Measurements from ENCODE around the gene PPP1R18. TPM values are rescaled to one million over a fixed set of nuclear protein-coding genes. Genes with fewer than 3 reads are reported as not detected.

The PPP1R18 gene
- total RNA-seq, 4 donors from 2014 or later, result 11.5 to 46.0 (median 14.9) TPM

DNA sequence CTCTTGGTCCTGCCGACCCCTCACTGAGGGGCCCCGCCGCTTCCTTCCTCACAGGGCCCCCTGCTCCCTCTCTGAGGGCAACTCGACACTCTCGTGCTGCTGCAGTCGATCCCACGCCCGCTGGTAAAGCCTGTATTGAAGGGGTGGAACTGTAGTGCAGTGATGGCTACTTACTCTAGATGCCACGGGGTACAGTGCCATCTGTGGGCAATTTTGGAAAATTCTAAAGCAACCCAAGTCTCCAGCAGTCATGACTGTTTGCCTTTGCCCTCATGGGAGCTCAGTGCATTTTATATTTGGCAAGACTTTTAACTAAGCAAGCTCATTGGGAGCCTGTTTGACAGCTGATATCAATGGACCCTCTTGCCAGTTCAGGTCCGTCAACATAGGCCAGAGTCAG lies 46.0 kb downstream of the PPP1R18 start:
- in situ Hi-C loops (cut with MboI; ENCODE audit: low pct_ligation_motif_present in 1 of 4, low pct_unique_long_range_greater_than_20kb in 1 of 4, low sequenced_read_pairs in 3 of 4) (no loop called here), intact Hi-C loops (cut with DNase I; ENCODE audit: low total_unique reads) (no loop called here)
- no peak overlapping the region for H3K27ac ChIP-seq
- peaks cover 0 to 15% (median 0%) of the 10 kb centered on the region in 4 donors for H3K4me1 ChIP-seq
- no peaks in the 10 kb centered on the region for H3K27me3 ChIP-seq
- WGBS, 2 donors (ENCODE audit: low coverage in 1 of 2), result 83% methylated on average over 10 of the region's 10 CpGs; no CpG with 5 or more reads in 1 of the 2 donors
- DNase-seq, result no peak
- no peaks in the 10 kb centered on the region for H3K9me3 ChIP-seq
- TF ChIP-seq, protein P1, sequence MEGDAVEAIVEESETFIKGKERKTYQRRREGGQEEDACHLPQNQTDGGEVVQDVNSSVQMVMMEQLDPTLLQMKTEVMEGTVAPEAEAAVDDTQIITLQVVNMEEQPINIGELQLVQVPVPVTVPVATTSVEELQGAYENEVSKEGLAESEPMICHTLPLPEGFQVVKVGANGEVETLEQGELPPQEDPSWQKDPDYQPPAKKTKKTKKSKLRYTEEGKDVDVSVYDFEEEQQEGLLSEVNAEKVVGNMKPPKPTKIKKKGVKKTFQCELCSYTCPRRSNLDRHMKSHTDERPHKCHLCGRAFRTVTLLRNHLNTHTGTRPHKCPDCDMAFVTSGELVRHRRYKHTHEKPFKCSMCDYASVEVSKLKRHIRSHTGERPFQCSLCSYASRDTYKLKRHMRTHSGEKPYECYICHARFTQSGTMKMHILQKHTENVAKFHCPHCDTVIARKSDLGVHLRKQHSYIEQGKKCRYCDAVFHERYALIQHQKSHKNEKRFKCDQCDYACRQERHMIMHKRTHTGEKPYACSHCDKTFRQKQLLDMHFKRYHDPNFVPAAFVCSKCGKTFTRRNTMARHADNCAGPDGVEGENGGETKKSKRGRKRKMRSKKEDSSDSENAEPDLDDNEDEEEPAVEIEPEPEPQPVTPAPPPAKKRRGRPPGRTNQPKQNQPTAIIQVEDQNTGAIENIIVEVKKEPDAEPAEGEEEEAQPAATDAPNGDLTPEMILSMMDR (IDR thresholded peaks at IDR 0.05), result no peak
- TF ChIP-seq EP300 (IDR thresholded peaks at IDR 0.05; ENCODE audit: low read depth), result no peak
- no peak for TF ChIP-seq POLR2AphosphoS5 (IDR thresholded peaks at IDR 0.05)
- TF ChIP-seq POLR2A (IDR thresholded peaks at IDR 0.05), result no peak
- no peak overlapping the region for H3K4me3 ChIP-seq
- peaks cover 0 to 4% (median 0%) of the 10 kb centered on the region in 4 donors for H3K36me3 ChIP-seq

- Histone ChIP-seq H3K9me3 (no peaks in the 10 kb centered on the region), H3K4me3 (no peak overlapping the region), H3K27ac (no peak overlapping the region), H3K4me1 (peaks cover 0 to 5% (median 0%) of the 10 kb centered on the region in 4 donors), H3K36me3 (peaks cover 0 to 5% (median 2%) of the 10 kb centered on the region in 4 donors), H3K27me3 (no peaks in the 10 kb centered on the region)
- 96 to 97% methylated on average over 3 of the region's 3 CpGs for WGBS, 2 donors (ENCODE audit: low coverage in 1 of 2)
- intact Hi-C loops (cut with DNase I; ENCODE audit: low total_unique reads) (no loop called here), in situ Hi-C loops (cut with MboI; ENCODE audit: low pct_ligation_motif_present in 1 of 4, low pct_unique_long_range_greater_than_20kb in 1 of 4, low sequenced_read_pairs in 3 of 4) (no loop called here)
- no peak for TF ChIP-seq POLR2A (IDR thresholded peaks at IDR 0.05)
- TF ChIP-seq EP300 (IDR thresholded peaks at IDR 0.05; ENCODE audit: low read depth), result no peak
- TF ChIP-seq POLR2AphosphoS5 (IDR thresholded peaks at IDR 0.05), result no peak
- TF ChIP-seq, protein P1 (IDR thresholded peaks at IDR 0.05), result no peak
- DNase-seq, result no peak
These were observed 50.6 kb downstream of the PPP1R18 start for GRCh38 chr6:30635834-30636233.

DNA sequence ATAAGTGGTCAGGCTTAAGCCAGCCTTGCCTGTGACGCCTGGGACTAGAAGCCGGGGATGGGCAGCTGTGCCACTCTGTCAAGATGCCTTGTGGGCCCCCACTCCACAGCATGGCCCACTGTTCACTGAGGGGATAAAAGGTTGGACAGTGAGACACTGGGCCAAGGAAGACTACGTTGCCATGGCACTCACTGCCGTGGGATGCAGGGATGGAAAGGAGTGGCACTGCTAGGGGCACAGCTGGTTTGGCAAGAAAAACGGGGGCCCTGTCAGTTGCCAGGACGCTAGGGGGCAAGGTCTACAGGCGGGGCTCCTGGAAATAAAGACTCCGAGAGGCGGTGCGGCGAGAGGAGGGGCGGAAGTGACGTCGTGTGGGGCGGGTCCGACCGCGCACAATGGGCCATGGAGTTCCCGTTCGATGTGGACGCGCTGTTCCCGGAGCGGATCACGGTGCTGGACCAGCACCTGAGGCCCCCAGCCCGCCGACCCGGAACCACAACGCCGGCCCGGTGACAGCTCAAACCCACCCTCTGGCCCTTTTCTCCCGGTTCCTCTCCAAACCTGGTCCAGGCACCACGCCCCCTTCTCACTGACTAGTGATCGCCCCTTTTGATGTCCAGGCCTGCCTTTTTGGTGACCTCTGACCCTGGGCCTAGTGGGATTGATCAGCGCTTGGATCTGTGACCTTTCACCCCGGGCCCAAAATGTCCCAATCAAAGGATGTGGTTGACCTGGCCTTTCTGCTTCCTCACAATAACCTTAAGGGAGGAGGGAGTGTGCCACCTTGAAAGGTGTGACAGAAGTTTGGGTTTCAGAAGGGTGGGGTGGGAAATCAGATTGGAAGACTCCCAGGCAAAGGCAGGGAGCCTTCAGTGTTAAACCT lies 59.7 kb downstream of the PPP1R18 start, which contains the start of gene ATAT1:
ATAT1 (plus strand) TSS at position 391 of the 883 bp plus-strand sequence.
- Histone ChIP-seq H3K27me3 (no peaks in the 10 kb centered on the region), H3K27ac (peak within 1 kb of the TSS; percentile 84 to 94 (median 94)), H3K36me3 (peaks cover 0 to 41% (median 21%) of the 10 kb centered on the region in 4 donors), H3K4me3 (peak within 1 kb of the TSS; percentile 38 to 73 (median 44)), H3K9me3 (no peaks in the 10 kb centered on the region), H3K4me1 (peaks cover 12 to 17% (median 15%) of the 10 kb centered on the region in 4 donors)
- intact Hi-C loops (cut with DNase I; ENCODE audit: low total_unique reads), result no loop called here
- DNase-seq, result peak; percentile 96
- TF ChIP-seq POLR2AphosphoS5 (IDR thresholded peaks at IDR 0.05) (peak in 2 of 3 donors; percentile 89 to 91), EP300 (IDR thresholded peaks at IDR 0.05; ENCODE audit: low read depth) (no peak), POLR2A (IDR thresholded peaks at IDR 0.05) (peak; percentile 83)
- TF ChIP-seq, protein P1 (IDR thresholded peaks at IDR 0.05), result peak; percentile 20 to 55 (median 25)
- WGBS, 2 donors (ENCODE audit: low coverage in 1 of 2), result 0 to 2% methylated on average over 4 to 36 of the region's 36 CpGs
- in situ Hi-C loops (cut with MboI; ENCODE audit: low pct_ligation_motif_present in 1 of 4, low pct_unique_long_range_greater_than_20kb in 1 of 4, low sequenced_read_pairs in 3 of 4), result loop anchor here in 1 of 4 donors (10.0 kb wide), 1 partner anchor 48 kb away; the partner anchor contains the start of gene DHX16

Small RNA genes within 50 kb of the gene (small RNA-seq; reads per million reads assigned to genes)
- 0 reads per million in 4 donors for gene RF00019

Other genes starting within 250 kb of the PPP1R18 start
- 100 to 1,000 TPM; 248 to 610 (median 493) TPM for gene HLA-E, start 197.1 kb downstream of the PPP1R18 start, total RNA-seq
- 10 to 100 TPM; 13.5 to 34.1 (median 20.7) TPM for gene GNL1, start 130.2 kb downstream of the PPP1R18 start, total RNA-seq
- 10 to 100 TPM in 1 of 4 donors, 1 to 10 TPM in 3; 2.2 to 10.1 (median 5.0) TPM for gene PRR3, start 129.3 kb downstream of the PPP1R18 start, total RNA-seq
- 10 to 100 TPM; 33.0 to 52.0 (median 40.1) TPM for gene ABCF1, start 115.2 kb downstream of the PPP1R18 start, total RNA-seq
- gene PPP1R10, start 69.4 kb downstream of the PPP1R18 start, total RNA-seq, result 10 to 100 TPM; 35.5 to 62.5 (median 53.8) TPM
- 10 to 100 TPM in 3 of 4 donors, 1 to 10 TPM in 1; 6.0 to 61.9 (median 39.4) TPM for gene MRPS18B, start 68.8 kb downstream of the PPP1R18 start, total RNA-seq
- gene ATAT1, start 59.8 kb downstream of the PPP1R18 start, total RNA-seq, result 100 to 1,000 TPM in 1 of 4 donors, 10 to 100 TPM in 3; 10.6 to 174 (median 22.2) TPM
- gene C6orf136, start 39.5 kb downstream of the PPP1R18 start, total RNA-seq, result 100 to 1,000 TPM in 1 of 4 donors, 10 to 100 TPM in 3; 49.1 to 301 (median 63.5) TPM
- 100 to 1,000 TPM in 1 of 4 donors, 10 to 100 TPM in 3; 37.8 to 144 (median 41.3) TPM for gene DHX16, start 13.6 kb downstream of the PPP1R18 start, total RNA-seq
- 10 to 100 TPM in 1 of 4 donors, 1 to 10 TPM in 2, not detected in 1; 2.7 to 13.8 (median 2.7) TPM for gene NRM, start 4.3 kb upstream of the PPP1R18 start, total RNA-seq
- 10 to 100 TPM in 2 of 4 donors, 1 to 10 TPM in 2; 3.1 to 13.5 (median 9.7) TPM for gene MDC1, start 30.6 kb upstream of the PPP1R18 start, total RNA-seq
- 100 to 1,000 TPM in 3 of 4 donors, 10 to 100 TPM in 1; 77.1 to 128 (median 106) TPM for gene TUBB, start 33.7 kb upstream of the PPP1R18 start, total RNA-seq
- 100 to 1,000 TPM; 123 to 146 (median 139) TPM for gene FLOT1, start 56.0 kb upstream of the PPP1R18 start, total RNA-seq
- 100 to 1,000 TPM in 1 of 4 donors, 10 to 100 TPM in 3; 21.1 to 100 (median 84.6) TPM for gene IER3, start 57.9 kb upstream of the PPP1R18 start, total RNA-seq
- gene DDR1, start 197.9 kb upstream of the PPP1R18 start, total RNA-seq, result 100 to 1,000 TPM; 149 to 322 (median 230) TPM
- gene GTF2H4, start 221.6 kb upstream of the PPP1R18 start, total RNA-seq, result 10 to 100 TPM in 1 of 4 donors, 1 to 10 TPM in 3; 2.0 to 44.5 (median 6.8) TPM
- gene VARS2, start 227.6 kb upstream of the PPP1R18 start, total RNA-seq, result 10 to 100 TPM; 13.1 to 64.7 (median 25.8) TPM
- gene SFTA2, start 245.5 kb upstream of the PPP1R18 start, total RNA-seq, result not detected